Hepatocyte (in vitro differentiated cells): ENCODE measurements around the gene PYURF. TPM values are rescaled to one million over a fixed set of nuclear protein-coding genes. Genes with fewer than 3 reads are reported as not detected.

Experiments
- DNase-seq: peaks from one replicate; pipeline ENCODE4 v3.0.0-alpha.2; 2016; ENCODE audit warnings: low spot score
- H2AFZ ChIP-seq: fragments of 200-600 bp; sonication (generic); 2 replicates; pipeline ENCODE4 v1.6.0; 2016; ENCODE audit warnings: antibody characterized with exemption, mild to moderate bottlenecking
- H3K27ac ChIP-seq: fragments of 200-600 bp; sonication (generic); 2 replicates; pipeline ENCODE4 v1.5.1; 2016; ENCODE audit warnings: mild to moderate bottlenecking
- H3K27me3 ChIP-seq: fragments of 200-600 bp; sonication (generic); 2 replicates; pipeline ENCODE4 v1.6.1; 2016
- H3K36me3 ChIP-seq: fragments of 200-600 bp; sonication (generic); replicated peaks from 2 replicates; pipeline ENCODE4 v1.5.1; 2016; ENCODE audit warnings: low read depth; ENCODE audit not compliant: insufficient read depth
- H3K4me1 ChIP-seq: fragments of 200-600 bp; sonication (generic); 2 replicates; pipeline ENCODE4 v1.5.1; 2016; ENCODE audit warnings: mild to moderate bottlenecking, moderate library complexity; ENCODE audit not compliant: insufficient read depth
- H3K4me2 ChIP-seq: fragments of 200-600 bp; sonication (generic); 2 replicates; pipeline ENCODE4 v1.6.0; 2016
- H3K4me3 ChIP-seq: fragments of 200-600 bp; sonication (generic); 2 replicates; pipeline ENCODE4 v1.5.1; 2016; ENCODE audit warnings: mild to moderate bottlenecking
- H3K79me2 ChIP-seq: fragments of 200-600 bp; sonication (generic); 2 replicates; pipeline ENCODE4 v1.6.0; 2017; ENCODE audit warnings: mild to moderate bottlenecking
- H3K9me2 ChIP-seq: fragments of 200-600 bp; sonication (generic); replicated peaks from 2 replicates; pipeline ENCODE4 v1.6.0; 2017; ENCODE audit warnings: mild to moderate bottlenecking; ENCODE audit not compliant: insufficient read depth
- H3K9me3 ChIP-seq: fragments of 200-600 bp; sonication (generic); 2 replicates; pipeline ENCODE4 v1.5.1; 2016; ENCODE audit warnings: low read depth, mild to moderate bottlenecking
- H4K20me1 ChIP-seq: fragments of 200-600 bp; sonication (generic); 2 replicates; pipeline ENCODE4 v1.6.0; 2016; ENCODE audit warnings: mild to moderate bottlenecking; ENCODE audit not compliant: insufficient read depth, poor library complexity, severe bottlenecking
- CTCF ChIP-seq: fragments of 200-600 bp; sonication (generic); IDR thresholded peaks from 2 replicates; pipeline ENCODE4 v1.5.1; 2016; ENCODE audit warnings: antibody characterized with exemption, mild to moderate bottlenecking; ENCODE audit not compliant: poor library complexity
- EZH2 ChIP-seq: fragments of 200-600 bp; sonication (generic); IDR thresholded peaks from 2 replicates; pipeline ENCODE4 v1.6.1; 2016; ENCODE audit warnings: antibody characterized with exemption, mild to moderate bottlenecking, borderline replicate concordance
- EZH2phosphoT487 ChIP-seq: fragments of 200-600 bp; sonication (generic); IDR thresholded peaks from one replicate; pipeline ENCODE4 v1.6.1; 2018; ENCODE audit warnings: antibody characterized with exemption, mild to moderate bottlenecking, low read depth, moderate library complexity; ENCODE audit not compliant: unreplicated experiment, severe bottlenecking
- WGBS: methylation state at CpG from one replicate; pipeline ENCODE4 v1.1.6; 2016; ENCODE audit warnings: low lambda C conversion rate; ENCODE audit errors: missing lambda C conversion rate; 5-methylcytosine and 5-hydroxymethylcytosine counted together
- polyA plus RNA-seq: library from polyadenylated mRNA; unstranded; fragments of >200 nt; fragmentation: Nextera tagmentation; extraction: Ambion mirVana; gene quantifications from 2 replicates; pipeline ENCODE4 v1.2.1, GENCODE V29; 2016
- total RNA-seq: library from RNA; depleted of rRNA; stranded (reverse); fragments of >200 nt; gene quantifications from 2 replicates; pipeline ENCODE4 v1.2.3, GENCODE V29; 2014

Gene PYURF
- total and polyA plus RNA-seq, 2 experiments from 2014 or later, result 134 to 135 TPM

DNA sequence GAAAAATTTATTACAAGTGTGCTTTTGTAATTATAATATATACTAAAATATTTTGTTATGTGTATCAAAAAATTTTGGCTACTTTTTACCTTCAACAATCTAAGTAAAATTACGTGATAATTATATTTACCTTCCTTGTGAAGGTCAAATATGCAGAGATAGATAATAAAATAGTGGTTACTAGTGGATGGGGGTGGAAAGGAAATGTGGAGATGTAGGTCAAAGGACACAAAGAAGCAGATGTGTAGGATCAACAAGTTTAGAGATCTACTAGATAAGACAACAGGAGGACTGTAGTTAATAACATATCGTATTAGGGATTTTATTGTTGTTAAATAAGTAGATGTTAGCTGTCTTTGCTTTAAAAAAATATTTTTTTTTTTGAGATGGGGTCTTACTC lies 45.3 kb downstream of the PYURF start:
- Histone ChIP-seq H3K4me2 (no peak overlapping the region), H3K79me2 (no peaks in the 10 kb centered on the region), H4K20me1 (no peaks in the 10 kb centered on the region), H3K27ac (no peak overlapping the region), H3K9me2 (no peaks in the 10 kb centered on the region), H3K36me3 (no peaks in the 10 kb centered on the region), H3K27me3 (no peaks in the 10 kb centered on the region), H3K4me3 (no peak overlapping the region), H2AFZ (no peak overlapping the region), H3K4me1 (no peaks in the 10 kb centered on the region), H3K9me3 (no peaks in the 10 kb centered on the region)
- 65% methylated on average over 2 of the region's 2 CpGs for WGBS
- no peak for DNase-seq
- TF ChIP-seq CTCF (no peak), EZH2phosphoT487 (no peak), EZH2 (no peak)

GRCh38 chr4:88477229-88477860 lies 46.2 kb downstream of the PYURF start:
- Histone ChIP-seq H2AFZ (no peak overlapping the region), H3K27me3 (no peaks in the 10 kb centered on the region), H3K27ac (no peak overlapping the region), H3K4me3 (no peak overlapping the region), H3K4me2 (no peak overlapping the region), H3K9me2 (no peaks in the 10 kb centered on the region), H4K20me1 (no peaks in the 10 kb centered on the region), H3K9me3 (no peaks in the 10 kb centered on the region), H3K79me2 (no peaks in the 10 kb centered on the region), H3K36me3 (no peaks in the 10 kb centered on the region), H3K4me1 (no peaks in the 10 kb centered on the region)
- WGBS, result 100% methylated on average over 2 of the region's 5 CpGs
- no peak for TF ChIP-seq CTCF
- no peak for TF ChIP-seq EZH2
- TF ChIP-seq EZH2phosphoT487, result no peak
- no peak for DNase-seq

Other genes starting within 250 kb of the PYURF start
- 18.2 and 20.0 TPM in 2 replicates for gene PPM1K, start 239.2 kb downstream of the PYURF start, total RNA-seq
- gene PPM1K, start 239.2 kb downstream of the PYURF start, polyA plus RNA-seq, result 12.6 and 12.9 TPM in 2 replicates
- 6.9 and 10.0 TPM in 2 replicates for gene HERC6, start 144.9 kb downstream of the PYURF start, total RNA-seq
- 3.4 and 5.9 TPM in 2 replicates for gene HERC6, start 144.9 kb downstream of the PYURF start, polyA plus RNA-seq
- gene HERC5, start 66.7 kb downstream of the PYURF start, total RNA-seq, result 2.4 and 2.8 TPM in 2 replicates
- gene HERC5, start 66.7 kb downstream of the PYURF start, polyA plus RNA-seq, result 1.7 and 2.2 TPM in 2 replicates
- gene HERC3, start 68.7 kb upstream of the PYURF start, total RNA-seq, result 11.3 and 13.2 TPM in 2 replicates
- gene HERC3, start 68.7 kb upstream of the PYURF start, polyA plus RNA-seq, result 8.6 and 11.7 TPM in 2 replicates
- gene NAP1L5, start 174.1 kb upstream of the PYURF start, total RNA-seq, result 6.5 and 7.4 TPM in 2 replicates
- gene NAP1L5, start 174.1 kb upstream of the PYURF start, polyA plus RNA-seq, result 4.9 and 8.0 TPM in 2 replicates